ENCODE results near the gene ZNF440.

The ZNF440 gene

DNA sequence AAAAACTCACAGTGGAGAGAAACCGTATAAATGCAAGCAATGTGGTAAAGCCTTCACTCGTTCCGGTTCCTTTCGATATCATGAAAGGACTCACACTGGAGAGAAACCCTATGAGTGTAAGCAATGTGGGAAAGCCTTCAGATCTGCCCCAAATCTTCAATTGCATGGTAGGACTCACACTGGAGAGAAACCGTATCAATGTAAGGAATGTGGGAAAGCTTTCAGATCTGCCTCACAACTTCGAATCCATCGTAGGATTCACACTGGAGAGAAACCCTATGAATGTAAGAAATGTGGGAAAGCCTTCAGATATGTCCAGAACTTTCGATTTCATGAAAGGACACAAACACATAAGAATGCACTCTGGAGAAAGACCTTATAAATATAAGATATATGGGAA, 54.1 kb downstream of the ZNF440 start:
- Histone ChIP-seq H3F3A (ENCODE audit: control insufficient read depth, insufficient read depth) (no peaks in the 10 kb centered on the region), H3K9me3 (ENCODE audit: control insufficient read depth, insufficient read depth, low read length) (peaks cover 31% of the 10 kb centered on the region), H3K27me3 (ENCODE audit: control insufficient read depth, low read length) (no peaks in the 10 kb centered on the region), H3K9me2 (replicated peaks; ENCODE audit: control insufficient read depth, low read length) (no peaks in the 10 kb centered on the region), H3K79me2 (ENCODE audit: control insufficient read depth, low read length) (peaks cover 5% of the 10 kb centered on the region), H3K27ac (ENCODE audit: low read depth, low read length) (no peak overlapping the region), H3K4me1 (ENCODE audit: control insufficient read depth, low read length) (no peaks in the 10 kb centered on the region), H3K4me3 (ENCODE audit: low read length) (no peak overlapping the region), H3K4me2 (ENCODE audit: low read length) (no peak overlapping the region), H3K36me3 (ENCODE audit: control insufficient read depth, low read length) (peaks cover 52% of the 10 kb centered on the region), H4K20me1 (ENCODE audit: control insufficient read depth, insufficient read depth, low read depth, low read length) (no peaks in the 10 kb centered on the region)
- TF ChIP-seq, protein P1, sequence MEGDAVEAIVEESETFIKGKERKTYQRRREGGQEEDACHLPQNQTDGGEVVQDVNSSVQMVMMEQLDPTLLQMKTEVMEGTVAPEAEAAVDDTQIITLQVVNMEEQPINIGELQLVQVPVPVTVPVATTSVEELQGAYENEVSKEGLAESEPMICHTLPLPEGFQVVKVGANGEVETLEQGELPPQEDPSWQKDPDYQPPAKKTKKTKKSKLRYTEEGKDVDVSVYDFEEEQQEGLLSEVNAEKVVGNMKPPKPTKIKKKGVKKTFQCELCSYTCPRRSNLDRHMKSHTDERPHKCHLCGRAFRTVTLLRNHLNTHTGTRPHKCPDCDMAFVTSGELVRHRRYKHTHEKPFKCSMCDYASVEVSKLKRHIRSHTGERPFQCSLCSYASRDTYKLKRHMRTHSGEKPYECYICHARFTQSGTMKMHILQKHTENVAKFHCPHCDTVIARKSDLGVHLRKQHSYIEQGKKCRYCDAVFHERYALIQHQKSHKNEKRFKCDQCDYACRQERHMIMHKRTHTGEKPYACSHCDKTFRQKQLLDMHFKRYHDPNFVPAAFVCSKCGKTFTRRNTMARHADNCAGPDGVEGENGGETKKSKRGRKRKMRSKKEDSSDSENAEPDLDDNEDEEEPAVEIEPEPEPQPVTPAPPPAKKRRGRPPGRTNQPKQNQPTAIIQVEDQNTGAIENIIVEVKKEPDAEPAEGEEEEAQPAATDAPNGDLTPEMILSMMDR (IDR thresholded peaks at IDR 0.05; ENCODE audit: low read depth, low read length, poor library complexity, severe bottlenecking) = no peak
- no peak for TF ChIP-seq EZH2phosphoT487 (IDR thresholded peaks at IDR 0.05; ENCODE audit: borderline replicate concordance, low read length)

DNA sequence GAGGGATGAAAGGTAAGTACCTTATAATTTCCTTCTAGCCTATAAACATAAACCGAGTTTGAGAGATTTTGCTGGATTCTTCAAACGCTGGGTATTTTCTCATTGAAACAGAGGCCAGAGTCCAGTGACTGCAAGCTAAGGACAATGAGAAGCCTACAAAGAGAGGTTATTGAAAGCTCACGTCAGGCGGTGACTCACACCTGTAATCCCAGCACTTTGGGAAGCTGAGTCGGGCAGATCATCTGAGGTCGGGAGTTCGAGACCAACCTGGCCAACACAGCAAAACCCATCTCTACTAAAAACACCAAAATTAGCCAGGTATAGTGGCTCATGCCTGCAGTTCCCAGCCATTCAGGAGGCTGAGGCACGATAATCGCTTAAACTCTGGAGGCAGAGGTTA, 58.6 kb downstream of the ZNF440 start:
- Histone ChIP-seq H3K36me3 (ENCODE audit: control insufficient read depth, low read length) (peaks cover 20% of the 10 kb centered on the region), H3K4me1 (ENCODE audit: control insufficient read depth, low read length) (no peaks in the 10 kb centered on the region), H3K27ac (ENCODE audit: low read depth, low read length) (no peak overlapping the region), H3F3A (ENCODE audit: control insufficient read depth, insufficient read depth) (no peaks in the 10 kb centered on the region), H3K4me2 (ENCODE audit: low read length) (no peak overlapping the region), H4K20me1 (ENCODE audit: control insufficient read depth, insufficient read depth, low read depth, low read length) (no peaks in the 10 kb centered on the region), H3K4me3 (ENCODE audit: low read length) (no peak overlapping the region), H3K9me3 (ENCODE audit: control insufficient read depth, insufficient read depth, low read length) (peaks cover 15% of the 10 kb centered on the region), H3K27me3 (ENCODE audit: control insufficient read depth, low read length) (no peaks in the 10 kb centered on the region), H3K79me2 (ENCODE audit: control insufficient read depth, low read length) (no peaks in the 10 kb centered on the region), H3K9me2 (replicated peaks; ENCODE audit: control insufficient read depth, low read length) (no peaks in the 10 kb centered on the region)
- TF ChIP-seq, protein P1 (IDR thresholded peaks at IDR 0.05; ENCODE audit: low read depth, low read length, poor library complexity, severe bottlenecking) = no peak
- TF ChIP-seq EZH2phosphoT487 (IDR thresholded peaks at IDR 0.05; ENCODE audit: borderline replicate concordance, low read length) = no peak

DNA sequence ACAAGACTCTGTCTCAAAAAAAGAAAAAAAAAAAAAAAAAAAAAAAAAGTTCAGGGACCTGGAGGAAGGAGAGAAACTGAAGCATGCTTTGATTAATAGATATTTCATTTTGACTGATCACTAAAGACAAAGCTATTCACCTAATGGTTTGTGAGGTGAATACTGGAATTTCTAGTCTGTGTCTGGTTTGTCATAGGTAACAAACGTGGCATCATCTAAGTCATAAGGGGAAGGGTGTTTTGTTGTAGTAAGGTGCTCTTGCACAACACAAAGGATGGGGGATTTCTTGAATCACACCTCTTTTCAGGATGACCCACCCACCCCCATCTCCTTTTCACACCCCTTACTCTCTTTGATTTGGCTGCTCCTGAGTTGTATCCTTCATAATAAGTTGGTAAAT, 59.7 kb downstream of the ZNF440 start:
- Histone ChIP-seq H3K27ac (ENCODE audit: low read depth, low read length) (no peak overlapping the region), H3K9me2 (replicated peaks; ENCODE audit: control insufficient read depth, low read length) (no peaks in the 10 kb centered on the region), H3K36me3 (ENCODE audit: control insufficient read depth, low read length) (peaks cover 9% of the 10 kb centered on the region), H3K4me2 (ENCODE audit: low read length) (no peak overlapping the region), H3K9me3 (ENCODE audit: control insufficient read depth, insufficient read depth, low read length) (peaks cover 4% of the 10 kb centered on the region; the same call in 1 of the 2 replicates), H3K27me3 (ENCODE audit: control insufficient read depth, low read length) (no peaks in the 10 kb centered on the region), H3K4me3 (ENCODE audit: low read length) (no peak overlapping the region), H3F3A (ENCODE audit: control insufficient read depth, insufficient read depth) (no peaks in the 10 kb centered on the region), H3K4me1 (ENCODE audit: control insufficient read depth, low read length) (no peaks in the 10 kb centered on the region), H4K20me1 (ENCODE audit: control insufficient read depth, insufficient read depth, low read depth, low read length) (no peaks in the 10 kb centered on the region), H3K79me2 (ENCODE audit: control insufficient read depth, low read length) (no peaks in the 10 kb centered on the region)
- TF ChIP-seq, protein P1 (IDR thresholded peaks at IDR 0.05; ENCODE audit: low read depth, low read length, poor library complexity, severe bottlenecking) = no peak
- no peak for TF ChIP-seq EZH2phosphoT487 (IDR thresholded peaks at IDR 0.05; ENCODE audit: borderline replicate concordance, low read length)
